Measurements from ENCODE around the gene GNAI2. TPM values are rescaled to one million over a fixed set of nuclear protein-coding genes. Genes with fewer than 3 reads are reported as not detected.

GNAI2 gene
- total and polyA plus RNA-seq, 4 donors: 174 to 356 (median 259) TPM

DNA sequence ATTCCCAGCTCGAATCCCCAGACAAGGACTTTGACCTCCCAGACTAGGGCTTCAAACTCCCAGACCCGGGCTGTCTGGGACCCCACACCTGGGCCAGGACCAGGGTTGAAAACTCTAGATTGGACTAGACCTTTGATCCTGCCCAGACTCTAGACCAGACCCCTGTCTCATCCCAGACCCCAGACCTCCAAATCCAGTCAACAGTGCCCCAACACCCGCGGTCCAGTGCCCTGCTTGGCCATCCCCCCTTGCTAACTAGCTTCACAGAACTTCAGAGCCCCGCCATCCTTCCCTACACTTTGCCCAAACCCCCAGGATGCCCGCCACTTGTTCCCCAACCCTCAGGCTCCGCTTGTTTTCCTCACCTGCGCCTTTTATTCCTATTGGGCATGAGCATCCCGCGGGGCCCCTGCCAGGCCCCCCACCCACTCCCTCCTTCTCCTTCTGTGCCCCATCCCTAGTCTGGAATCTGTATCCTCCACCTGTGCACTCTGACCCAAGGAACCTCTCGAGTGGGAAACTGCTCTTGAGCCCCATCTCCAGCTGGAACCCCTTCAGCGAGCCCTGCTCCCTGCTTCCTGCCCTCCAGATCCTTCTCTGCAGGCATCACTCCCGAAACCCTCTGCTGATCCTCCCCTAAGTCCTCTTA, 604 bp downstream of the GNAI2 start:
- Histone ChIP-seq H3K27ac (ENCODE audit: low read depth in 1 of 2, low read length in 2 of 2) (peak overlapping the region; percentile 43 to 78), H3K27me3 (ENCODE audit: control insufficient read depth in 1 of 2, insufficient read depth in 2 of 2, low read length in 1 of 2) (no peaks in the 10 kb centered on the region), H3K36me3 (ENCODE audit: control insufficient read depth in 1 of 2, insufficient read depth in 2 of 2, low read length in 1 of 2) (no peaks in the 10 kb centered on the region), H3K4me3 (ENCODE audit: low read length in 2 of 2) (peak overlapping the region; percentile 93 to 95), H3K9me3 (ENCODE audit: control insufficient read depth, low read length) (no peaks in the 10 kb centered on the region), H3K4me1 (ENCODE audit: control insufficient read depth in 1 of 2, insufficient read depth in 2 of 2, low read length in 2 of 2) (no peaks in the 10 kb centered on the region)
- intact Hi-C loops (cut with DNase I): loop anchor here in 1 of 2 donors (2.0 kb wide), 1 partner anchor 32 kb away; the partner anchor contains the start of gene SEMA3B
- 0 to 1% methylated on average over 13 of the region's 13 CpGs for WGBS, 2 donors
- ATAC-seq (ENCODE audit: low FRiP score) (no peak), DNase-seq (no peak)

DNA sequence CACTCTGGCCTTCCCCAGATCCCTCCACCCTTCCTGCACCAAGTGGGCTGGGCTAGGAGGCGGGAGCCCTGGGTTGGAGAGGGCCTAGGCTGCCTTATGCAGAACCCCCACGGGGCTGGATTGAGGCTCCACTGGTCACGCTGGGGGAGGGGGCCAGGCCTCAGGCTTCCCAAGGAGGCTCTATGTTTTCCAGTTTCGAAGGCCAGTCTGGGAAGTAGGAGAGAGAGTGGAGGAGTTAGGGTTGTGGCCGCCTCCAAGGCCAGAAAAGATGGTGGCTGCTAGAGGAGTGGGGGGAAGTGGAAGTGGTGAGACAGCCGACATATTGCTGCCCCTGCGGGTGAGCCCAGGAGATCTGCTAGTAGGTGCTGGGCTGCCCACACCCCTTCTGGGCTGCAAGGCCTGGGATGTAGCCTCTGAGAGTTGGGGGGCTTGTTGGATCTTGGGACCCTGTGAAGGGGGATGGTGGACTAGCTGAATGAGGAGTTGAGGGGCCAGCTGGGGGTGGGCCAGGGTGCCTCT, 1.2 kb downstream of the GNAI2 start:
- peak overlapping the region; percentile 93 to 95 for H3K4me3 ChIP-seq (ENCODE audit: low read length in 2 of 2)
- H3K27me3 ChIP-seq (ENCODE audit: control insufficient read depth in 1 of 2, insufficient read depth in 2 of 2, low read length in 1 of 2): no peaks in the 10 kb centered on the region
- ATAC-seq (ENCODE audit: low FRiP score) (no peak), DNase-seq (peak in 1 of 2 donors; percentile 83)
- intact Hi-C loops (cut with DNase I): loop anchor here in 1 of 2 donors (2.0 kb wide), 1 partner anchor 32 kb away; the partner anchor contains the start of gene SEMA3B
- no peaks in the 10 kb centered on the region for H3K36me3 ChIP-seq (ENCODE audit: control insufficient read depth in 1 of 2, insufficient read depth in 2 of 2, low read length in 1 of 2)
- peak overlapping the region in 1 of 2 donors; percentile 78 for H3K27ac ChIP-seq (ENCODE audit: low read depth in 1 of 2, low read length in 2 of 2)
- 0 to 3% methylated on average over 7 of the region's 7 CpGs for WGBS, 2 donors
- H3K9me3 ChIP-seq (ENCODE audit: control insufficient read depth, low read length): no peaks in the 10 kb centered on the region
- H3K4me1 ChIP-seq (ENCODE audit: control insufficient read depth in 1 of 2, insufficient read depth in 2 of 2, low read length in 2 of 2): no peaks in the 10 kb centered on the region

DNA sequence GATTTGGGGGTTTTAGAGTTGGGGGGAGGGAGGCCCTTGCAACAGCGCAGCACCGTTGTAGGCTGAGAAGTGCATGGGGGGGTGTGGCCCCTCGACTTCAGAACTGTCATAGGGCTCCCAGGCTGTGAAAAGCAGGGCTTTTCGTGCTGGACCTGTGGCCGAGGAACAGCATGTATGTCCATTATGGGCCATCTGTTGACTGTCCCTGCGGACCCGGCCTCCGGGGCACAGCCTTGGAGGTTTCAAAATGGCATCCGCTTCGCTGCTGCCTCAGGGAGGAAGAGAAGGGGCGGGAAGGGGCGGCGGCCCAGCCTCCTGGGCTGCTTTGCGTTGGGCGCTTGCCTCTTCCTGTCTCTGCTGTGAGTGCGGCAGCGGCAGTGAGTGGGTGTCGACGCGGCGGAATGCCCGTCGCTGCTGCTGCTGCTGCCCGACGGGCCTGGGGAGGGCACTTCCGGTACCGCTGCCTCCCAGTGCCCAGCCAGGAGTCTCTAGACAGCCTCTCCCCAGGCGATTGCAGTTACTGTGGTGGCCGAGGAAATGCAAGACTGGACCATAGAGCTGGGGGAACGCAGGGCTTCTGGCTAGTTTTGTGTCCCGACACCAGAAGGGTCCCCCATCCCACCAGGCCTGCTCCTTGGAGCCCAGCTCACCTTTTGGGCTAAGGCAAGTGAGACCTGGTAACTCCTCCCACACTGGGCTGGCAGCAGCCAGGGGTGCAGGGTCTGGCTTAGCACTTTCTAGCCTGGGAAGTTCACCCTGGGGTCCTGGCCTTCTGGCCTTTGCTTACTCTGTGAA, 1.9 kb downstream of the GNAI2 start:
- H3K4me1 ChIP-seq (ENCODE audit: control insufficient read depth in 1 of 2, insufficient read depth in 2 of 2, low read length in 2 of 2): peaks cover 0 to under 1% of the 10 kb centered on the region in 2 donors
- intact Hi-C loops (cut with DNase I): loop anchor here in 1 of 2 donors (2.0 kb wide), 1 partner anchor 31 kb away; the partner anchor contains the start of gene SEMA3B
- DNase-seq (peak; percentile 96), ATAC-seq (ENCODE audit: low FRiP score) (peak; percentile 78)
- H3K4me3 ChIP-seq (ENCODE audit: low read length in 2 of 2): peak overlapping the region; percentile 93 to 95
- H3K36me3 ChIP-seq (ENCODE audit: control insufficient read depth in 1 of 2, insufficient read depth in 2 of 2, low read length in 1 of 2): no peaks in the 10 kb centered on the region
- 0 to 1% methylated on average over 28 to 31 of the region's 31 CpGs for WGBS, 2 donors
- peak overlapping the region; percentile 46 to 91 for H3K27ac ChIP-seq (ENCODE audit: low read depth in 1 of 2, low read length in 2 of 2)
- no peaks in the 10 kb centered on the region for H3K27me3 ChIP-seq (ENCODE audit: control insufficient read depth in 1 of 2, insufficient read depth in 2 of 2, low read length in 1 of 2)
- H3K9me3 ChIP-seq (ENCODE audit: control insufficient read depth, low read length): no peaks in the 10 kb centered on the region

- H3K27me3 ChIP-seq (ENCODE audit: control insufficient read depth in 1 of 2, insufficient read depth in 2 of 2, low read length in 1 of 2): no peaks in the 10 kb centered on the region
- peak; percentile 91 to 95 for DNase-seq
- H3K4me3 ChIP-seq (ENCODE audit: low read length in 2 of 2): peak overlapping the region in 1 of 2 donors; percentile 28
- peaks cover 0 to 2% of the 10 kb centered on the region in 2 donors for H3K4me1 ChIP-seq (ENCODE audit: control insufficient read depth in 1 of 2, insufficient read depth in 2 of 2, low read length in 2 of 2)
- intact Hi-C loops (cut with DNase I): no loop called here
- no peaks in the 10 kb centered on the region for H3K9me3 ChIP-seq (ENCODE audit: control insufficient read depth, low read length)
- no peaks in the 10 kb centered on the region for H3K36me3 ChIP-seq (ENCODE audit: control insufficient read depth in 1 of 2, insufficient read depth in 2 of 2, low read length in 1 of 2)
- 0 to 1% methylated on average over 7 of the region's 7 CpGs for WGBS, 2 donors
- peak overlapping the region; percentile 46 to 91 for H3K27ac ChIP-seq (ENCODE audit: low read depth in 1 of 2, low read length in 2 of 2)
- peak; percentile 27 for ATAC-seq (ENCODE audit: low FRiP score)
Measured at GRCh38 chr3:50238549-50239026, 2.6 kb downstream of the GNAI2 start.

GRCh38 chr3:50239649-50240048, 3.6 kb downstream of the GNAI2 start:
- ATAC-seq (ENCODE audit: low FRiP score): no peak
- Histone ChIP-seq H3K9me3 (ENCODE audit: control insufficient read depth, low read length) (no peaks in the 10 kb centered on the region), H3K4me3 (ENCODE audit: low read length in 2 of 2) (no peak overlapping the region), H3K4me1 (ENCODE audit: control insufficient read depth in 1 of 2, insufficient read depth in 2 of 2, low read length in 2 of 2) (peaks cover 0 to 2% of the 10 kb centered on the region in 2 donors), H3K27me3 (ENCODE audit: control insufficient read depth in 1 of 2, insufficient read depth in 2 of 2, low read length in 1 of 2) (no peaks in the 10 kb centered on the region), H3K36me3 (ENCODE audit: control insufficient read depth in 1 of 2, insufficient read depth in 2 of 2, low read length in 1 of 2) (no peaks in the 10 kb centered on the region), H3K27ac (ENCODE audit: low read depth in 1 of 2, low read length in 2 of 2) (peak overlapping the region in 1 of 2 donors; percentile 91)
- intact Hi-C loops (cut with DNase I): no loop called here
- 55 to 69% methylated on average over 4 of the region's 4 CpGs for WGBS, 2 donors
- DNase-seq: no peak

GRCh38 chr3:50241163-50241562, 5.2 kb downstream of the GNAI2 start:
- 46 to 51% methylated on average over 4 of the region's 4 CpGs for WGBS, 2 donors

GRCh38 chr3:50241713-50242380, 5.8 kb downstream of the GNAI2 start:
- no peaks in the 10 kb centered on the region for H3K9me3 ChIP-seq (ENCODE audit: control insufficient read depth, low read length)
- H3K36me3 ChIP-seq (ENCODE audit: control insufficient read depth in 1 of 2, insufficient read depth in 2 of 2, low read length in 1 of 2): no peaks in the 10 kb centered on the region
- H3K27me3 ChIP-seq (ENCODE audit: control insufficient read depth in 1 of 2, insufficient read depth in 2 of 2, low read length in 1 of 2): no peaks in the 10 kb centered on the region
- ATAC-seq (ENCODE audit: low FRiP score): no peak
- DNase-seq: peak in 1 of 2 donors; percentile 45
- peaks cover 0 to 2% of the 10 kb centered on the region in 2 donors for H3K4me1 ChIP-seq (ENCODE audit: control insufficient read depth in 1 of 2, insufficient read depth in 2 of 2, low read length in 2 of 2)
- WGBS, 2 donors: 60 to 62% methylated on average over 7 of the region's 7 CpGs
- peak overlapping the region in 1 of 2 donors; percentile 9 for H3K27ac ChIP-seq (ENCODE audit: low read depth in 1 of 2, low read length in 2 of 2)
- no peak overlapping the region for H3K4me3 ChIP-seq (ENCODE audit: low read length in 2 of 2)
- intact Hi-C loops (cut with DNase I): no loop called here

More at GRCh38 chr3:50241163-50241562, 5.2 kb downstream of the GNAI2 start:
- Histone ChIP-seq H3K4me3 (ENCODE audit: low read length in 2 of 2) (no peak overlapping the region), H3K9me3 (ENCODE audit: control insufficient read depth, low read length) (no peaks in the 10 kb centered on the region), H3K27ac (ENCODE audit: low read depth in 1 of 2, low read length in 2 of 2) (peak overlapping the region in 1 of 2 donors; percentile 7), H3K4me1 (ENCODE audit: control insufficient read depth in 1 of 2, insufficient read depth in 2 of 2, low read length in 2 of 2) (peaks cover 0 to 2% of the 10 kb centered on the region in 2 donors), H3K27me3 (ENCODE audit: control insufficient read depth in 1 of 2, insufficient read depth in 2 of 2, low read length in 1 of 2) (no peaks in the 10 kb centered on the region), H3K36me3 (ENCODE audit: control insufficient read depth in 1 of 2, insufficient read depth in 2 of 2, low read length in 1 of 2) (no peaks in the 10 kb centered on the region)
- no peak for ATAC-seq (ENCODE audit: low FRiP score)
- DNase-seq: no peak
- intact Hi-C loops (cut with DNase I): no loop called here

DNA sequence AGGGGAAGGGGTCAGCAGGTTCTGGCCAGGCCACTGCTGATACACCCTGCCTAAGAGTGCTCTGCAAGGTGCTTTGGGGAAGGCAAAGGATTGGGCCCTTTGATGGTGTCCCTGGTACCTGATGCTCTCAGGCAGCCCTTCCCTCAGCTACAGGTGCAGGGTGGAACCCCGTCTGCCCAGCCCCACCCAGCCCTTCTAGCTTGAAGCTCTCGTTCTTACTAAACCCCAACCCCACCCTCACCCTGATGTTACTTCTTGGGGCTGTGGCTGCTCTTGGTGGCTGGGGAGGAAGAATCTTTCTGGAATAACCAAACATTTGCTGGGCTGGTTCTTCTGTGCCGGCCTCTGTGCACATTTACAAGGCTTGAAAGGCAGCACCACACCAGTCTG, 6.4 kb downstream of the GNAI2 start:
- Histone ChIP-seq H3K27ac (ENCODE audit: low read depth in 1 of 2, low read length in 2 of 2) (peak overlapping the region in 1 of 2 donors; percentile 54), H3K9me3 (ENCODE audit: control insufficient read depth, low read length) (no peaks in the 10 kb centered on the region), H3K36me3 (ENCODE audit: control insufficient read depth in 1 of 2, insufficient read depth in 2 of 2, low read length in 1 of 2) (no peaks in the 10 kb centered on the region), H3K27me3 (ENCODE audit: control insufficient read depth in 1 of 2, insufficient read depth in 2 of 2, low read length in 1 of 2) (no peaks in the 10 kb centered on the region), H3K4me1 (ENCODE audit: control insufficient read depth in 1 of 2, insufficient read depth in 2 of 2, low read length in 2 of 2) (peaks cover 0 to 2% of the 10 kb centered on the region in 2 donors), H3K4me3 (ENCODE audit: low read length in 2 of 2) (no peak overlapping the region)
- ATAC-seq (ENCODE audit: low FRiP score) (no peak), DNase-seq (no peak)
- WGBS, 2 donors: 51% methylated on average over 3 of the region's 3 CpGs
- intact Hi-C loops (cut with DNase I): no loop called here
